Testis (tissue), 2 donors: ENCODE measurements around the gene KANK2.

Experiments
- POLR2A ChIP-seq: fragments of 450-650 bp; IDR thresholded peaks from one replicate; pipeline ENCODE4 v1.6.1; 2017; ENCODE audit warnings: antibody characterized with exemption, mild to moderate bottlenecking, moderate library complexity
- TF ChIP-seq, protein P1 (sequence below), 3 experiments: fragments of 450-650 bp in 2 of 3; fragments of 200-600 bp in 1 of 3; sonication (generic) in 1 of 3; IDR thresholded peaks; one replicate each; pipeline ENCODE4 v1.5.1; 2016 to 2019; ENCODE audit warnings: antibody characterized with exemption in 3 of 3, mild to moderate bottlenecking in 2 of 3, moderate library complexity in 1 of 3

DNA sequence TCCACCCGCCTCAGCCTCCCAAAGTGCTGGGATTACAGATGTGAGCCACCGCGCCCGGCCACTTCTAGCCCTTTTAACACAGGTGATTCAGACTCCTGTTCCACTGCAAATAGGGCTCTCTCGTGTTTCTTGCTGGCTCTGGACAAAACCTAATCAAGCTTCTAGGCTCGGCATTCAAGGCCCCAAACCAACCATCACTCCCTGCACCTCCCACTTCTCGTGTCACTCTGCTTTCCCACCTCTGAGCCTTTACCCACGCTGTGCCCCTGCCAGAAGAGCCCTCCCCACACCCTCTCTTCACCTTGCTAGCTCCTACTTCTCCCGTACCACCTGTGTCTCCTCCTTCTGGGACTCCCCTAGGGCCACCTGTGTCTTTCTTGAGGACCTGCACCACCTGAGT is 19.8 kb downstream of the KANK2 start:
- TF ChIP-seq, protein P1, sequence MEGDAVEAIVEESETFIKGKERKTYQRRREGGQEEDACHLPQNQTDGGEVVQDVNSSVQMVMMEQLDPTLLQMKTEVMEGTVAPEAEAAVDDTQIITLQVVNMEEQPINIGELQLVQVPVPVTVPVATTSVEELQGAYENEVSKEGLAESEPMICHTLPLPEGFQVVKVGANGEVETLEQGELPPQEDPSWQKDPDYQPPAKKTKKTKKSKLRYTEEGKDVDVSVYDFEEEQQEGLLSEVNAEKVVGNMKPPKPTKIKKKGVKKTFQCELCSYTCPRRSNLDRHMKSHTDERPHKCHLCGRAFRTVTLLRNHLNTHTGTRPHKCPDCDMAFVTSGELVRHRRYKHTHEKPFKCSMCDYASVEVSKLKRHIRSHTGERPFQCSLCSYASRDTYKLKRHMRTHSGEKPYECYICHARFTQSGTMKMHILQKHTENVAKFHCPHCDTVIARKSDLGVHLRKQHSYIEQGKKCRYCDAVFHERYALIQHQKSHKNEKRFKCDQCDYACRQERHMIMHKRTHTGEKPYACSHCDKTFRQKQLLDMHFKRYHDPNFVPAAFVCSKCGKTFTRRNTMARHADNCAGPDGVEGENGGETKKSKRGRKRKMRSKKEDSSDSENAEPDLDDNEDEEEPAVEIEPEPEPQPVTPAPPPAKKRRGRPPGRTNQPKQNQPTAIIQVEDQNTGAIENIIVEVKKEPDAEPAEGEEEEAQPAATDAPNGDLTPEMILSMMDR (IDR thresholded peaks at IDR 0.05) = no peak
- no peak for TF ChIP-seq POLR2A
